ENCODE measurements around the gene ATRAID. TPM values are rescaled to one million over a fixed set of nuclear protein-coding genes. Genes with fewer than 3 reads are reported as not detected.

Gene ATRAID
- total and polyA plus RNA-seq, 10 of the 15 experiments (the other 5 are each of a cell fraction or from before 2014, with no cell fraction given) = 65.6 to 180 (median 120) TPM

GRCh38 chr2:27238976-27239375 is 27.1 kb downstream of the ATRAID start:
- intact Hi-C loops (cut with micrococcal nuclease; ENCODE audit: unreplicated experiment) = no loop called here
- Histone ChIP-seq H3K79me2 (ENCODE audit: control insufficient read depth, insufficient read depth, low read length) (no peaks in the 10 kb centered on the region), H4K20me1 (ENCODE audit: control insufficient read depth, insufficient read depth) (no peaks in the 10 kb centered on the region), H2AFZ (ENCODE audit: control insufficient read depth, low read depth, low read length) (no peak overlapping the region), H3K4me2 (ENCODE audit: control insufficient read depth, insufficient read depth) (no peak overlapping the region), H3K4me3 (no peak overlapping the region), H3K27ac (ENCODE audit: control insufficient read depth, insufficient read depth) (no peak overlapping the region), H3K9ac (ENCODE audit: control insufficient read depth, insufficient read depth, low read length) (no peak overlapping the region), H3K9me3 (replicated peaks; ENCODE audit: control insufficient read depth, insufficient read depth, low read length) (no peaks in the 10 kb centered on the region), H3K4me1 (ENCODE audit: control insufficient read depth, insufficient read depth, low read length) (no peaks in the 10 kb centered on the region), H3K27me3 (replicated peaks in 1 of 2; ENCODE audit: control insufficient read depth in 2 of 2, insufficient read depth in 2 of 2, low read length in 1 of 2) (no peaks in the 10 kb centered on the region), H3K36me3 (ENCODE audit: control insufficient read depth in 2 of 2, insufficient read depth in 2 of 2, low read length in 1 of 2) (peaks cover 44 to 69% of the 10 kb centered on the region in 2 experiments)
- ChIA-PET CTCF (no interaction called here), POLR2A (no interaction called here), SMC1A (ENCODE audit: uncharacterized antibody, unreplicated experiment) (no interaction called here), RAD21 (ENCODE audit: unreplicated experiment) (no interaction called here)
- in situ Hi-C loops (cut with MboI) = no loop called here
- ATAC-seq = no peak
- no peak for FAIRE-seq
- TF ChIP-seq POU2F2 (IDR thresholded peaks at IDR 0.05; ENCODE audit: borderline replicate concordance, low read depth, low read length) (no peak), SREBF2 (IDR thresholded peaks at IDR 0.05; ENCODE audit: low read length) (no peak), IRF3 (IDR thresholded peaks at IDR 0.05) (no peak), ZNF384 (IDR thresholded peaks at IDR 0.05; ENCODE audit: borderline replicate concordance, low read depth, low read length) (no peak), MEF2B (IDR thresholded peaks at IDR 0.05; ENCODE audit: partially characterized antibody, poor library complexity, severe bottlenecking) (no peak), E4F1 (IDR thresholded peaks at IDR 0.05; ENCODE audit: borderline replicate concordance, partially characterized antibody) (no peak), CHD1 (IDR thresholded peaks at IDR 0.05; ENCODE audit: low read depth, low read length) (no peak), RB1 (IDR thresholded peaks at IDR 0.05; ENCODE audit: borderline replicate concordance) (no peak), ZNF274 (IDR thresholded peaks at IDR 0.05; ENCODE audit: insufficient read depth, insufficient read length) (no peak), MYC (IDR thresholded peaks at IDR 0.05; ENCODE audit: insufficient read depth, insufficient read length, insufficient replicate concordance, low read length, severe bottlenecking) (no peak), SRF (IDR thresholded peaks at IDR 0.05; ENCODE audit: low read depth in 2 of 2, low read length in 2 of 2) (no peak)
- TF ChIP-seq, protein P1, sequence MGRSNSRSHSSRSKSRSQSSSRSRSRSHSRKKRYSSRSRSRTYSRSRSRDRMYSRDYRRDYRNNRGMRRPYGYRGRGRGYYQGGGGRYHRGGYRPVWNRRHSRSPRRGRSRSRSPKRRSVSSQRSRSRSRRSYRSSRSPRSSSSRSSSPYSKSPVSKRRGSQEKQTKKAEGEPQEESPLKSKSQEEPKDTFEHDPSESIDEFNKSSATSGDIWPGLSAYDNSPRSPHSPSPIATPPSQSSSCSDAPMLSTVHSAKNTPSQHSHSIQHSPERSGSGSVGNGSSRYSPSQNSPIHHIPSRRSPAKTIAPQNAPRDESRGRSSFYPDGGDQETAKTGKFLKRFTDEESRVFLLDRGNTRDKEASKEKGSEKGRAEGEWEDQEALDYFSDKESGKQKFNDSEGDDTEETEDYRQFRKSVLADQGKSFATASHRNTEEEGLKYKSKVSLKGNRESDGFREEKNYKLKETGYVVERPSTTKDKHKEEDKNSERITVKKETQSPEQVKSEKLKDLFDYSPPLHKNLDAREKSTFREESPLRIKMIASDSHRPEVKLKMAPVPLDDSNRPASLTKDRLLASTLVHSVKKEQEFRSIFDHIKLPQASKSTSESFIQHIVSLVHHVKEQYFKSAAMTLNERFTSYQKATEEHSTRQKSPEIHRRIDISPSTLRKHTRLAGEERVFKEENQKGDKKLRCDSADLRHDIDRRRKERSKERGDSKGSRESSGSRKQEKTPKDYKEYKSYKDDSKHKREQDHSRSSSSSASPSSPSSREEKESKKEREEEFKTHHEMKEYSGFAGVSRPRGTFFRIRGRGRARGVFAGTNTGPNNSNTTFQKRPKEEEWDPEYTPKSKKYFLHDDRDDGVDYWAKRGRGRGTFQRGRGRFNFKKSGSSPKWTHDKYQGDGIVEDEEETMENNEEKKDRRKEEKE (IDR thresholded peaks at IDR 0.05) = no peak
- 95% methylated on average over 8 of the region's 8 CpGs for WGBS (ENCODE audit: insufficient coverage, insufficient replicate concordance, low lambda C conversion rate, missing lambda C conversion rate)
- BruUV-seq (replicated peaks) = no TSS peak
- no peak for DNase-seq (ENCODE audit: low read depth, low spot score)

All from GM12878 (cell line).